ENCODE measurements around the gene UGT1A4.

The UGT1A4 gene

GRCh38 chr2:233792720-233793119 lies 74.2 kb downstream of the UGT1A4 start:
- DNase-seq: no peak

GRCh38 chr2:233793465-233794127 lies 75.1 kb downstream of the UGT1A4 start:
- no peak for DNase-seq

- no peak for DNase-seq
Measured at GRCh38 chr2:233794128-233794658, 75.7 kb downstream of the UGT1A4 start.

GRCh38 chr2:233795735-233796171 lies 77.2 kb downstream of the UGT1A4 start:
- no peak for DNase-seq

GRCh38 chr2:233796254-233796653 lies 77.7 kb downstream of the UGT1A4 start:
- no peak for DNase-seq

- no peak for DNase-seq
Measured at GRCh38 chr2:233798335-233799086, 80.0 kb downstream of the UGT1A4 start.

- DNase-seq: no peak
Measured at GRCh38 chr2:233799087-233799665, 80.6 kb downstream of the UGT1A4 start.

GRCh38 chr2:233799716-233800115 lies 81.2 kb downstream of the UGT1A4 start:
- no peak for DNase-seq

GRCh38 chr2:233800208-233800607 lies 81.7 kb downstream of the UGT1A4 start:
- no peak for DNase-seq

GRCh38 chr2:233801357-233802131 lies 83.0 kb downstream of the UGT1A4 start:
- DNase-seq: no peak

GRCh38 chr2:233802132-233802815 lies 83.7 kb downstream of the UGT1A4 start:
- DNase-seq: no peak

GRCh38 chr2:233803292-233803911 lies 84.9 kb downstream of the UGT1A4 start:
- no peak for DNase-seq

GRCh38 chr2:233803994-233804393 lies 85.5 kb downstream of the UGT1A4 start:
- no peak for DNase-seq

- no peak for DNase-seq
Measured at GRCh38 chr2:233807215-233807865, 88.8 kb downstream of the UGT1A4 start.

GRCh38 chr2:233807966-233808935 lies 89.7 kb downstream of the UGT1A4 start:
- DNase-seq: no peak

GRCh38 chr2:233810385-233810784 lies 91.8 kb downstream of the UGT1A4 start:
- no peak for DNase-seq

GRCh38 chr2:233811087-233811486 lies 92.6 kb downstream of the UGT1A4 start:
- no peak for DNase-seq

GRCh38 chr2:233811732-233812131 lies 93.2 kb downstream of the UGT1A4 start:
- no peak for DNase-seq

- DNase-seq: no peak
Measured at GRCh38 chr2:233813236-233814055, 94.9 kb downstream of the UGT1A4 start.
